IMR-90 (cell line): ENCODE results near the gene NDST1. TPM values are rescaled to one million over a fixed set of nuclear protein-coding genes. Genes with fewer than 3 reads are reported as not detected.

Source experiments
- ATAC-seq: fragments of 200-7000 bp; cut with Tn5 transposase; 2 replicates; pipeline ENCODE4 v1.9.1; 2020; ENCODE audit warnings: low read depth, mild to moderate bottlenecking, moderate library complexity
- BruUV-seq: library from RNA; stranded (reverse); fragments of 400-500 nt; replicated peaks from 2 replicates; lab custom pipeline; 2021; lab: Mats Ljungman, UMichigan
- CTCF ChIA-PET: fragments of 300-600 bp; formaldehyde crosslinking; extraction: SDS; loops from one replicate; lab custom pipeline; 2021; ENCODE audit warnings: antibody characterized with exemption; lab: Yijun Ruan, JAX
- POLR2A ChIA-PET: fragments of 300-600 bp; sonication (Branson Sonifier 250); formaldehyde crosslinking; loops from one replicate; lab custom pipeline; 2022; ENCODE audit warnings: antibody characterized with exemption; ENCODE audit not compliant: unreplicated experiment; lab: Charles Lee
- DNase-seq: peaks from one replicate; pipeline ENCODE4 v3.0.0; 2013
- H2AFZ ChIP-seq: replicated peaks from 2 replicates; pipeline ENCODE3; 2013; ENCODE audit warnings: low read length, mild to moderate bottlenecking; ENCODE audit not compliant: poor library complexity
- H2AK5ac ChIP-seq: 2 replicates; pipeline ENCODE4 v1.6.1; 2013; ENCODE audit warnings: low read depth, low read length, inconsistent platforms
- H2AK9ac ChIP-seq: replicated peaks from 2 replicates; pipeline ENCODE3; 2013; ENCODE audit warnings: mild to moderate bottlenecking, low read depth, low read length, moderate library complexity; ENCODE audit not compliant: poor library complexity
- H2BK120ac ChIP-seq: 2 replicates; pipeline ENCODE4 v1.6.1; 2013; ENCODE audit warnings: low read depth, low read length, inconsistent platforms
- H2BK15ac ChIP-seq: 3 replicates; pipeline ENCODE4 v1.6.1; 2013; ENCODE audit warnings: low read depth, low read length, inconsistent platforms
- H2BK20ac ChIP-seq: 2 replicates; pipeline ENCODE4 v1.6.1; 2013; ENCODE audit warnings: low read depth, mild to moderate bottlenecking, inconsistent platforms, low read length, moderate library complexity
- H2BK5ac ChIP-seq: 2 replicates; pipeline ENCODE4 v1.6.1; 2013; ENCODE audit warnings: mild to moderate bottlenecking, low read depth, low read length, inconsistent platforms; ENCODE audit not compliant: poor library complexity, severe bottlenecking
- H3K14ac ChIP-seq: replicated peaks from 2 replicates; pipeline ENCODE4 v1.6.1; 2013; ENCODE audit warnings: low read depth, low read length, inconsistent platforms
- H3K18ac ChIP-seq: 2 replicates; pipeline ENCODE4 v1.6.1; 2013; ENCODE audit warnings: low read depth, low read length, control low read depth
- H3K23ac ChIP-seq: 2 replicates; pipeline ENCODE4 v1.6.1; 2013; ENCODE audit warnings: low read depth, low read length, inconsistent platforms
- H3K27ac ChIP-seq: 2 replicates; pipeline ENCODE4 v1.5.1; 2013; ENCODE audit warnings: mild to moderate bottlenecking, control low read depth, low read length; ENCODE audit not compliant: insufficient read depth
- H3K27me3 ChIP-seq: 2 replicates; pipeline ENCODE4 v1.6.1; 2013; ENCODE audit warnings: low read length; ENCODE audit not compliant: control insufficient read depth, insufficient read depth
- H3K36me3 ChIP-seq: 2 replicates; pipeline ENCODE4 v1.6.1; 2013; ENCODE audit warnings: low read length, mixed read lengths; ENCODE audit not compliant: control insufficient read depth, insufficient read depth
- H3K4ac ChIP-seq: 2 replicates; pipeline ENCODE4 v1.6.1; 2013; ENCODE audit warnings: low read depth, low read length, inconsistent platforms
- H3K4me1 ChIP-seq: 2 replicates; pipeline ENCODE4 v1.6.1; 2013; ENCODE audit warnings: low read length, mixed read lengths; ENCODE audit not compliant: control insufficient read depth, insufficient read depth
- H3K4me2 ChIP-seq: 2 replicates; pipeline ENCODE4 v1.6.1; 2013; ENCODE audit warnings: low read depth, mild to moderate bottlenecking, control low read depth, low read length, moderate library complexity
- H3K4me3 ChIP-seq: 2 replicates; pipeline ENCODE4 v1.5.1; 2013; ENCODE audit warnings: low read depth, mild to moderate bottlenecking, control low read depth, low read length, moderate library complexity; ENCODE audit not compliant: insufficient read depth
- H3K56ac ChIP-seq: 2 replicates; pipeline ENCODE4 v1.6.1; 2013; ENCODE audit warnings: low read length, inconsistent platforms; ENCODE audit not compliant: insufficient read depth; ENCODE audit errors: extremely low read depth
- H3K79me1 ChIP-seq, 2 experiments: 2 replicates each; pipeline ENCODE4 v1.6.1; 2013; ENCODE audit warnings: low read length in 2 of 2, inconsistent platforms in 1 of 2, low read depth in 1 of 2
- H3K9ac ChIP-seq: 2 replicates; pipeline ENCODE4 v1.6.1; 2013; ENCODE audit warnings: low read depth, low read length, control low read depth
- H3K9me1 ChIP-seq: 2 replicates; pipeline ENCODE4 v1.6.1; 2013; ENCODE audit warnings: low read length, inconsistent platforms; ENCODE audit not compliant: insufficient read depth
- H3K9me3 ChIP-seq: 2 replicates; pipeline ENCODE4 v1.6.1; 2013; ENCODE audit warnings: low read length; ENCODE audit not compliant: control insufficient read depth, insufficient read depth
- H4K20me1 ChIP-seq: 2 replicates; pipeline ENCODE4 v1.6.1; 2013; ENCODE audit warnings: low read length, inconsistent platforms; ENCODE audit not compliant: insufficient read depth
- H4K5ac ChIP-seq: 2 replicates; pipeline ENCODE4 v1.6.1; 2013; ENCODE audit warnings: mild to moderate bottlenecking, low read depth, low read length, control low read depth
- H4K8ac ChIP-seq, 2 experiments: 2 replicates each; pipeline ENCODE4 v1.6.1; 2013; ENCODE audit warnings: low read depth in 2 of 2, low read length in 2 of 2, control low read depth in 1 of 2, inconsistent platforms in 1 of 2
- H4K91ac ChIP-seq: 2 replicates; pipeline ENCODE4 v1.6.1; 2013; ENCODE audit warnings: low read depth, low read length, inconsistent platforms; ENCODE audit not compliant: insufficient read depth
- BHLHE40 ChIP-seq: fragments of 150-350 bp; IDR thresholded peaks from 2 replicates; pipeline ENCODE4 v1.6.1; 2016; ENCODE audit warnings: mild to moderate bottlenecking, low read depth, low read length
- CTCF ChIP-seq: conservative IDR thresholded peaks from 2 replicates; pipeline ENCODE4 v1.5.1; 2012; ENCODE audit warnings: mild to moderate bottlenecking, low read depth, low read length, improper control_type of control experiment
- ELK1 ChIP-seq: fragments of 150-350 bp; IDR thresholded peaks from 2 replicates; pipeline ENCODE4 v1.6.1; 2016; ENCODE audit warnings: low read depth, mild to moderate bottlenecking, low read length, moderate library complexity, borderline replicate concordance
- FOS ChIP-seq: fragments of 150-350 bp; IDR thresholded peaks from 2 replicates; pipeline ENCODE4 v1.6.1; 2016; ENCODE audit warnings: low read depth, low read length
- MAFK ChIP-seq: IDR thresholded peaks from 2 replicates; pipeline ENCODE4 v1.6.1; 2012; ENCODE audit warnings: low read depth, low read length, improper control_type of control experiment
- MXI1 ChIP-seq: IDR thresholded peaks from 2 replicates; pipeline ENCODE4 v1.6.1; 2012; ENCODE audit warnings: low read depth, mild to moderate bottlenecking, low read length, moderate library complexity, borderline replicate concordance
- NFE2L2 ChIP-seq: fragments of 150-350 bp; IDR thresholded peaks from 2 replicates; pipeline ENCODE4 v1.6.1; 2016; ENCODE audit warnings: low read depth, mild to moderate bottlenecking, low read length
- RCOR1 ChIP-seq: IDR thresholded peaks from 2 replicates; pipeline ENCODE4 v1.6.1; 2012; ENCODE audit warnings: mild to moderate bottlenecking, low read length, improper control_type of control experiment; ENCODE audit not compliant: insufficient replicate concordance
- WGBS, 2 experiments: methylation state at CpG; one replicate each; pipeline versions ENCODE4 v1.1.5 to v1.1.7; 2013; ENCODE audit warnings: missing lambda C conversion rate in 2 of 2; ENCODE audit not compliant: insufficient read length in 1 of 2; ENCODE audit errors: extremely low coverage in 2 of 2; 5-methylcytosine and 5-hydroxymethylcytosine counted together
- dilution Hi-C: fragments of 300-500 bp; cut with HindIII; formaldehyde crosslinking; loops from one replicate; pipeline ENCODE4 v1.14.3; 2018; ENCODE audit warnings: low sequenced_read_pairs; ENCODE audit not compliant: unreplicated experiment
- in situ Hi-C: fragments of 300-500 bp; cut with MboI; formaldehyde crosslinking; loops from 3 replicates; pipeline ENCODE4 v1.14.3; 2019; ENCODE audit warnings: low sequenced_read_pairs, inconsistent platforms, mixed read lengths
- intact Hi-C: fragments of 100-400 bp; cut with micrococcal nuclease; formaldehyde crosslinking; loops from 2 replicates; pipeline ENCODE4 v1.10.0; 2022
- polyA plus RNA-seq, 3 experiments: library from polyadenylated mRNA; depleted of rRNA; stranded (reverse); fragments of >200 nt; gene quantifications; 2 replicates each; pipeline ENCODE4 v1.2.3, GENCODE V29; 2012; ENCODE audit warnings: low replicate concordance in 1 of 3
- total RNA-seq: library from RNA; depleted of rRNA; stranded (reverse); fragments of >200 nt; gene quantifications from 2 replicates; pipeline ENCODE4 v1.2.3, GENCODE V29; 2012
- TF ChIP-seq, protein P1 (sequence below): fragments of 150-350 bp; IDR thresholded peaks from 2 replicates; pipeline ENCODE4 v1.6.1; 2017; ENCODE audit warnings: mild to moderate bottlenecking, antibody characterized with exemption, low read length, low read depth

NDST1 gene
- total and polyA plus RNA-seq, 2 of the 4 experiments (the other 2 are of a cell fraction): 30.5 to 80.4 TPM

DNA sequence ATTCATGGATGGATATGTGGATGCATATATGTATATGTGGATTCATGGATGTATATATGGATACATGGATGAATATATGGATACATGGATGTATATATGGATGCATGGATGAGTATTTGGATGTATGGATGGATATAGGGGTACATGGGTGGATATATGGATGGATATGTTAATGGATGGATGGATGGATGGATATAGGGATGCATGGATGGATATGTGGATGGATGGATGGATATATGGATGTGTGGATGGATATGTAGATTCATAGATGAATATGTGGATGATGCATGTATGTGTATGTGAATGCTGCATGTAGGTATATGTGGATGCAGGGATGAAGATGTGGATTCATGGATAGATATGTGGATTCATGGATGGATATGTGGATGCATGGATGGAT is 79.1 kb downstream of the NDST1 start (continued):
- TF ChIP-seq CTCF (no peak), FOS (no peak), BHLHE40 (no peak)

GRCh38 chr5:150587856-150588595 is 80.1 kb downstream of the NDST1 start:
- intact Hi-C loops: no loop called here
- Histone ChIP-seq H2AK5ac (no peak overlapping the region), H2BK15ac (no peak overlapping the region), H2AK9ac (no peak overlapping the region), H3K56ac (no peak overlapping the region), H2AFZ (no peak overlapping the region), H3K4me3 (no peak overlapping the region), H3K36me3 (no peaks in the 10 kb centered on the region), H4K5ac (no peak overlapping the region; the same call in 1 of the 2 replicates), H3K14ac (no peak overlapping the region), H3K27me3 (peaks cover 9% of the 10 kb centered on the region), H3K9me3 (no peaks in the 10 kb centered on the region), H3K27ac (no peak overlapping the region), H3K4me1 (peaks cover 16% of the 10 kb centered on the region; the same call in 1 of the 2 replicates), H3K18ac (no peak overlapping the region), H2BK5ac (no peak overlapping the region), H3K79me1 (no peaks in the 10 kb centered on the region), H4K91ac (no peak overlapping the region), H3K9me1 (no peaks in the 10 kb centered on the region), H3K23ac (no peak overlapping the region), H2BK20ac (no peak overlapping the region), H3K9ac (no peak overlapping the region), H2BK120ac (no peak overlapping the region), H3K4ac (no peak overlapping the region), H4K8ac (no peak overlapping the region), H3K4me2 (no peak overlapping the region), H4K20me1 (no peaks in the 10 kb centered on the region)
- POLR2A ChIA-PET: no interaction called here
- BruUV-seq: no TSS peak
- DNase-seq: no peak
- dilution Hi-C loops: no loop called here
- CTCF ChIA-PET: no interaction called here
- no CpG with 5 or more reads among the region's 6 CpGs for WGBS, 2 experiments
- ATAC-seq: no peak; the same call in 1 of the 2 replicates
- in situ Hi-C loops: no loop called here
- TF ChIP-seq NFE2L2 (no peak), CTCF (no peak), FOS (no peak), ELK1 (no peak), MXI1 (no peak), RCOR1 (no peak), MAFK (no peak)
- TF ChIP-seq, protein P1, sequence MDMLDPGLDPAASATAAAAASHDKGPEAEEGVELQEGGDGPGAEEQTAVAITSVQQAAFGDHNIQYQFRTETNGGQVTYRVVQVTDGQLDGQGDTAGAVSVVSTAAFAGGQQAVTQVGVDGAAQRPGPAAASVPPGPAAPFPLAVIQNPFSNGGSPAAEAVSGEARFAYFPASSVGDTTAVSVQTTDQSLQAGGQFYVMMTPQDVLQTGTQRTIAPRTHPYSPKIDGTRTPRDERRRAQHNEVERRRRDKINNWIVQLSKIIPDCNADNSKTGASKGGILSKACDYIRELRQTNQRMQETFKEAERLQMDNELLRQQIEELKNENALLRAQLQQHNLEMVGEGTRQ: no peak
